Sigmoid colon (tissue), 7 donors: ENCODE measurements around the gene EPHB4. TPM values are rescaled to one million over a fixed set of nuclear protein-coding genes. Genes with fewer than 3 reads are reported as not detected.

Source experiments
- DNase-seq: peaks from one replicate; pipeline ENCODE4 v3.0.0-alpha.2; 2019
- H3K27ac ChIP-seq, 4 donors: fragments of 200-600 bp; sonication (generic); one replicate each; pipeline ENCODE4 v1.5.1; 2016 to 2019; ENCODE audit warnings: mild to moderate bottlenecking in 1 of 4
- H3K27me3 ChIP-seq, 3 donors: fragments of 200-600 bp; sonication (generic); one replicate each; pipeline ENCODE4 v1.5.1; 2019; ENCODE audit warnings: mild to moderate bottlenecking in 1 of 3
- H3K36me3 ChIP-seq, 4 donors: fragments of 200-600 bp; sonication (generic); one replicate each; pipeline ENCODE4 v1.5.1; 2016 to 2019
- H3K4me1 ChIP-seq, 4 donors: fragments of 200-600 bp; sonication (generic); one replicate each; pipeline ENCODE4 v1.5.1; 2017 to 2019
- H3K4me3 ChIP-seq, 4 donors: fragments of 200-600 bp; sonication (generic); one replicate each; pipeline ENCODE4 v1.5.1; 2017 to 2019; ENCODE audit warnings: mild to moderate bottlenecking in 2 of 4, moderate library complexity in 1 of 4
- H3K9me3 ChIP-seq, 4 donors: fragments of 200-600 bp in 3 of 4; sonication (generic) in 3 of 4; one replicate each; pipeline versions ENCODE4 v1.5.1 to v1.6.1; 2013 to 2019
- EP300 ChIP-seq, 4 donors: sonication (generic); formaldehyde crosslinking; IDR thresholded peaks; one replicate each; pipeline ENCODE4 v1.6.1; 2017; ENCODE audit warnings: antibody characterized with exemption in 4 of 4
- POLR2A ChIP-seq, 2 donors: fragments of 450-650 bp; IDR thresholded peaks; one replicate each; pipeline ENCODE4 v1.6.1; 2016; ENCODE audit warnings: antibody characterized with exemption in 2 of 2, mild to moderate bottlenecking in 2 of 2, moderate library complexity in 2 of 2
- POLR2AphosphoS5 ChIP-seq, 4 donors: sonication (generic); formaldehyde crosslinking; IDR thresholded peaks; one replicate each; pipeline ENCODE4 v1.6.1; 2017; ENCODE audit warnings: antibody characterized with exemption in 4 of 4
- WGBS, 2 donors: extraction: QIAGEN DNeasy Blood & Tissue Kit; methylation state at CpG; one replicate each; pipeline ENCODE4 v1.1.7; 2013; 5-methylcytosine and 5-hydroxymethylcytosine counted together
- intact Hi-C: fragments of 100-400 bp; cut with DNase I; formaldehyde crosslinking; loops from one replicate; pipeline ENCODE4 v1.15.1; 2023
- polyA plus RNA-seq, 3 donors: library from polyadenylated mRNA; stranded (reverse); fragments of 200-250 nt; gene quantifications; one replicate each; pipeline ENCODE4 v1.2.3, GENCODE V29; 2013
- small RNA-seq, 3 donors: library from RNA; depleted of rRNA; stranded (forward); fragments of <200 nt; gene quantifications; one replicate each; pipeline ENCODE3, GENCODE V24; 2016
- total RNA-seq, 4 donors: library from RNA; depleted of rRNA; stranded (reverse); fragments of >200 nt; gene quantifications; one replicate each; pipeline ENCODE4 v1.1.0, GENCODE V29; 2016
- TF ChIP-seq, protein P1 (sequence below), 4 experiments: fragments of 450-650 bp in 3 of 4; fragments of 200-600 bp in 1 of 4; IDR thresholded peaks; one replicate each; pipeline ENCODE4 v1.5.1; 2016 to 2019; ENCODE audit warnings: antibody characterized with exemption in 4 of 4, mild to moderate bottlenecking in 3 of 4, moderate library complexity in 2 of 4
- donor health status: healthy with polysubstance abuse.
- donor health status: Bipolar disorder and iron deficiency.
- donor health status: healthy.

Gene EPHB4
- total and polyA plus RNA-seq, 7 donors = 5.1 to 35.5 (median 27.3) TPM

DNA sequence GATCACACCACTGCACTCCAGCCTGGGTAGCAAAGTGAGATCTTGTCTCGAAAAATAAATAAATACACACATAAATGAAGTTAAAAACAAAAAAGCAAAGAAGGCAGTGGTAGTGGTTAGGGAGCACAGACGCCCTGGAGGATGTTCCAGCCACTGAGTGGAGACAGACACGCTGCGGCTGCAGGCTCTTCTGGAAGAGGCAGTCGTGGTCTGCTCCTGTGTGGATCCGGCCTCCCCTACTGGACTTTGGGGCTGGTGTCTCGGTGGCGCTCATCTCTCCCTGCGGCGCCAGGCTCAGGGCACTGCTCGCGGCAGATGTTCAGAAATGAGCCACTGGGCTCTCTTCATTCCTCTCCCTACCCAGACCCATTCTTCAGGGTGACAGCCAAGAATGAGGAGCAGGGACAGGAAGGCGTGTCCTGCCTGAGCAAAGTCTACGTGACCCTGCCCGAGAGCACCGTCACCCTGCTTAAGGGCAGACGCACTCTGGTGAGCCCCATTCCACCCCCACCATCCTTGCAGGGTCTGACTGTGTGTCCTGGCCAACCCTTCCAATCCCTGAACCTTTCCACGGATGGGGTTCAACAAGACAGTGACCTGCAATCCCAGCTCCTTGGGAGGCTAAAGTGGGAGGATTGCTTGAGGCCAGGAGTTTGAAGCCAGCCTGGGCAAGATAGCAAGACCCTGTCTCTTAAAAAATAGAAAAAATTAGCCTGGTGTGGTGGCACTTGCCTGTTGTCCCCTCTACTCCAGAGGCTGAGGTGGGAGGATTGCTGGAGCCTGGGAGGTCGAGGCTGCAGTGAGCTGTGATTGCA lies 67.8 kb downstream of the EPHB4 start:
- Histone ChIP-seq H3K36me3 (no peaks in the 10 kb centered on the region), H3K4me3 (no peak overlapping the region), H3K27me3 (peaks cover 0 to 5% (median 0%) of the 10 kb centered on the region in 3 donors), H3K4me1 (no peaks in the 10 kb centered on the region), H3K9me3 (no peaks in the 10 kb centered on the region), H3K27ac (no peak overlapping the region)
- intact Hi-C loops = no loop called here
- TF ChIP-seq POLR2AphosphoS5 (IDR thresholded peaks at IDR 0.05) = no peak
- TF ChIP-seq, protein P1, sequence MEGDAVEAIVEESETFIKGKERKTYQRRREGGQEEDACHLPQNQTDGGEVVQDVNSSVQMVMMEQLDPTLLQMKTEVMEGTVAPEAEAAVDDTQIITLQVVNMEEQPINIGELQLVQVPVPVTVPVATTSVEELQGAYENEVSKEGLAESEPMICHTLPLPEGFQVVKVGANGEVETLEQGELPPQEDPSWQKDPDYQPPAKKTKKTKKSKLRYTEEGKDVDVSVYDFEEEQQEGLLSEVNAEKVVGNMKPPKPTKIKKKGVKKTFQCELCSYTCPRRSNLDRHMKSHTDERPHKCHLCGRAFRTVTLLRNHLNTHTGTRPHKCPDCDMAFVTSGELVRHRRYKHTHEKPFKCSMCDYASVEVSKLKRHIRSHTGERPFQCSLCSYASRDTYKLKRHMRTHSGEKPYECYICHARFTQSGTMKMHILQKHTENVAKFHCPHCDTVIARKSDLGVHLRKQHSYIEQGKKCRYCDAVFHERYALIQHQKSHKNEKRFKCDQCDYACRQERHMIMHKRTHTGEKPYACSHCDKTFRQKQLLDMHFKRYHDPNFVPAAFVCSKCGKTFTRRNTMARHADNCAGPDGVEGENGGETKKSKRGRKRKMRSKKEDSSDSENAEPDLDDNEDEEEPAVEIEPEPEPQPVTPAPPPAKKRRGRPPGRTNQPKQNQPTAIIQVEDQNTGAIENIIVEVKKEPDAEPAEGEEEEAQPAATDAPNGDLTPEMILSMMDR (IDR thresholded peaks at IDR 0.05) = no peak
- TF ChIP-seq POLR2A (IDR thresholded peaks at IDR 0.05) = no peak
- no peak for TF ChIP-seq EP300 (IDR thresholded peaks at IDR 0.05)
- WGBS, 2 donors = 20 to 72% methylated on average over 19 of the region's 19 CpGs
- DNase-seq = no peak

DNA sequence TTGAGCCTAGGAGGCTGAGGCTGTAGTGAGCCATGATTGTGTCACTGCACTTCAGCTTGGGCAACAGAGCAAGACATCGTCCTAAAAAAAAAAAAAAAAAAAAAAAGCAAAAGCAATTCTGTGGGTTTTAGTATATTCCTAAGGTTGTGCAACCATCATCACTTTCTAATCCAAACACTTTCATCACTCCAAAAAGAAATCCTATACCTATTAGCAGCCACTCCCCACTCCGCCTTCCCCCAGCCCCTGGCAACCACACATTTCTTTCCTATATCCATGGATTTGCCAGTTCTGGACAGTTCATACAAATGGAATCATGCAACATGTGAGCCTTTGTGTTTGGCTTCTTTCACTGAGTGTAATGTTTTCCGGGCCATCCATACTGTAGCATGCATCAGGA lies 73.6 kb downstream of the EPHB4 start:
- WGBS, 2 donors = 84 to 90% methylated on average over 3 of the region's 3 CpGs
- H3K9me3 ChIP-seq = no peaks in the 10 kb centered on the region
- intact Hi-C loops = no loop called here
- H3K27me3 ChIP-seq = peaks cover 0 to 21% (median 0%) of the 10 kb centered on the region in 3 donors
- H3K4me3 ChIP-seq = no peak overlapping the region
- H3K27ac ChIP-seq = no peak overlapping the region
- TF ChIP-seq POLR2A (IDR thresholded peaks at IDR 0.05) (no peak), POLR2AphosphoS5 (IDR thresholded peaks at IDR 0.05) (no peak), EP300 (IDR thresholded peaks at IDR 0.05) (no peak)
- TF ChIP-seq, protein P1 (IDR thresholded peaks at IDR 0.05) = no peak
- no peaks in the 10 kb centered on the region for H3K36me3 ChIP-seq
- no peak for DNase-seq
- H3K4me1 ChIP-seq = no peaks in the 10 kb centered on the region

DNA sequence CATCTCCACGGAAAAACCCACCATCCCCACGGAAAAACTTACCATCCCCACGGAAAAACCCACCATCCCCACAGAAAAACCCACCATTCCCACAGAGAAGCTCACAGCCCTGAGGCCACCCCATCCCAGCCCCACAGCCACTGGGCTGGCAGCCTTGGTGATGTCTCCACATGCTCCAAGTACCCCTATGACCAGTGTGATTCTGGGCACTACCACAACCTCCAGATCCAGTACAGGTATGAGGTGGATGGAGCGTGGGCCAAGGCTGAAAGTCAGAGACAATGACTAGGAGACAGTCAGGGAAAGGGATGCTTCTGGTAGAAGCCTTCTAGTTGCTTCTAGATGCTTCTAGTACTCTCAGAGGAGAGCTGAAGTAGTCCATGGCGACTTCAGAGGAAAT lies 74.3 kb downstream of the EPHB4 start:
- TF ChIP-seq POLR2A (IDR thresholded peaks at IDR 0.05) = no peak
- no peak for TF ChIP-seq POLR2AphosphoS5 (IDR thresholded peaks at IDR 0.05)
- TF ChIP-seq EP300 (IDR thresholded peaks at IDR 0.05) = no peak
- TF ChIP-seq, protein P1 (IDR thresholded peaks at IDR 0.05) = no peak
- no peak overlapping the region for H3K4me3 ChIP-seq
- H3K9me3 ChIP-seq = no peaks in the 10 kb centered on the region
- no peak for DNase-seq
- no peaks in the 10 kb centered on the region for H3K4me1 ChIP-seq
- 82 to 85% methylated on average over 5 of the region's 5 CpGs for WGBS, 2 donors
- H3K27me3 ChIP-seq = peaks cover 0 to 27% (median 0%) of the 10 kb centered on the region in 3 donors
- no peak overlapping the region for H3K27ac ChIP-seq
- intact Hi-C loops = no loop called here
- H3K36me3 ChIP-seq = no peaks in the 10 kb centered on the region

Small RNA genes lying within 50 kb of the gene (small RNA-seq; reads per million reads assigned to genes)
- 0 reads per million in 3 donors for gene RN7SL750P

Other genes with a start within 250 kb of the EPHB4 start
- gene LRCH4, start 241.4 kb downstream of the EPHB4 start, total RNA-seq = 10 to 100 TPM; 28.9 to 74.5 (median 42.9) TPM
- gene LRCH4, start 241.4 kb downstream of the EPHB4 start, polyA plus RNA-seq = 10 to 100 TPM; 28.2 to 92.3 (median 40.7) TPM
- 1 to 10 TPM in 1 of 4 donors, under 1 TPM in 2, not detected in 1; 0.27 to 2.8 (median 0.71) TPM for gene FBXO24, start 241.2 kb downstream of the EPHB4 start, total RNA-seq
- 1 to 10 TPM in 1 of 3 donors, under 1 TPM in 2; 0.46 to 1.2 (median 0.95) TPM for gene FBXO24, start 241.2 kb downstream of the EPHB4 start, polyA plus RNA-seq
- 10 to 100 TPM; 14.3 to 76.4 (median 21.4) TPM for gene PCOLCE, start 225.2 kb downstream of the EPHB4 start, total RNA-seq
- 10 to 100 TPM in 2 of 3 donors, 1 to 10 TPM in 1; 2.3 to 36.7 (median 10.8) TPM for gene PCOLCE, start 225.2 kb downstream of the EPHB4 start, polyA plus RNA-seq
- gene MOSPD3, start 215.0 kb downstream of the EPHB4 start, total RNA-seq = 10 to 100 TPM in 3 of 4 donors, 1 to 10 TPM in 1; 8.0 to 16.4 (median 12.0) TPM
- 10 to 100 TPM; 18.0 to 19.2 (median 18.7) TPM for gene MOSPD3, start 215.0 kb downstream of the EPHB4 start, polyA plus RNA-seq
- under 1 TPM in 1 of 4 donors, not detected in 3; 0.71 TPM for gene TFR2, start 186.0 kb downstream of the EPHB4 start, total RNA-seq
- gene TFR2, start 186.0 kb downstream of the EPHB4 start, polyA plus RNA-seq = 1 to 10 TPM in 1 of 3 donors, not detected in 2; 2.2 TPM
- under 1 TPM in 2 of 4 donors, not detected in 2; 0.68 to 0.71 TPM for gene ACTL6B, start 171.1 kb downstream of the EPHB4 start, total RNA-seq
- under 1 TPM in 1 of 3 donors, not detected in 2; 0.58 TPM for gene ACTL6B, start 171.1 kb downstream of the EPHB4 start, polyA plus RNA-seq
- 100 to 1,000 TPM; 133 to 199 (median 163) TPM for gene GNB2, start 153.8 kb downstream of the EPHB4 start, total RNA-seq
- gene GNB2, start 153.8 kb downstream of the EPHB4 start, polyA plus RNA-seq = 100 to 1,000 TPM; 230 to 286 (median 236) TPM
- 10 to 100 TPM; 24.8 to 47.1 (median 26.6) TPM for gene GIGYF1, start 133.3 kb downstream of the EPHB4 start, total RNA-seq
- gene GIGYF1, start 133.3 kb downstream of the EPHB4 start, polyA plus RNA-seq = 10 to 100 TPM in 1 of 3 donors, 1 to 10 TPM in 2; 3.5 to 27.9 (median 4.8) TPM
- gene POP7, start 121.4 kb downstream of the EPHB4 start, total RNA-seq = 10 to 100 TPM; 20.5 to 39.5 (median 31.7) TPM
- gene POP7, start 121.4 kb downstream of the EPHB4 start, polyA plus RNA-seq = 10 to 100 TPM; 43.5 to 46.2 (median 44.4) TPM
- not detected for gene EPO, start 107.1 kb downstream of the EPHB4 start, total RNA-seq
- gene EPO, start 107.1 kb downstream of the EPHB4 start, polyA plus RNA-seq = not detected
- not detected for gene ZAN, start 93.9 kb downstream of the EPHB4 start, total RNA-seq
- not detected for gene ZAN, start 93.9 kb downstream of the EPHB4 start, polyA plus RNA-seq
- 10 to 100 TPM; 10.4 to 17.9 (median 14.8) TPM for gene SLC12A9, start 25.2 kb upstream of the EPHB4 start, total RNA-seq
- gene SLC12A9, start 25.2 kb upstream of the EPHB4 start, polyA plus RNA-seq = 10 to 100 TPM in 1 of 3 donors, 1 to 10 TPM in 2; 2.5 to 34.2 (median 4.2) TPM
- 10 to 100 TPM; 37.8 to 79.7 (median 51.1) TPM for gene TRIP6, start 39.9 kb upstream of the EPHB4 start, total RNA-seq
- gene TRIP6, start 39.9 kb upstream of the EPHB4 start, polyA plus RNA-seq = 10 to 100 TPM; 12.0 to 45.9 (median 18.0) TPM
- gene SRRT, start 47.6 kb upstream of the EPHB4 start, total RNA-seq = 10 to 100 TPM; 42.1 to 64.3 (median 51.4) TPM
- gene SRRT, start 47.6 kb upstream of the EPHB4 start, polyA plus RNA-seq = 100 to 1,000 TPM in 1 of 3 donors, 10 to 100 TPM in 2; 31.8 to 106 (median 38.6) TPM
- 1 to 10 TPM; 2.4 to 7.1 (median 3.1) TPM for gene UFSP1, start 62.2 kb upstream of the EPHB4 start, total RNA-seq
- gene UFSP1, start 62.2 kb upstream of the EPHB4 start, polyA plus RNA-seq = 1 to 10 TPM; 1.8 to 5.3 (median 1.8) TPM
- 1 to 10 TPM; 3.0 to 8.9 (median 6.5) TPM for gene ACHE, start 68.4 kb upstream of the EPHB4 start, total RNA-seq
- 10 to 100 TPM in 1 of 3 donors, 1 to 10 TPM in 2; 3.6 to 20.6 (median 5.5) TPM for gene ACHE, start 68.4 kb upstream of the EPHB4 start, polyA plus RNA-seq
- 1 to 10 TPM in 1 of 4 donors, under 1 TPM in 1, not detected in 2; 0.71 to 3.0 TPM for gene MUC3A, start 122.0 kb upstream of the EPHB4 start, total RNA-seq
- gene MUC3A, start 122.0 kb upstream of the EPHB4 start, polyA plus RNA-seq = 10 to 100 TPM; 60.4 to 78.8 (median 73.9) TPM
- 1 to 10 TPM in 3 of 4 donors, under 1 TPM in 1; 0.14 to 8.6 (median 1.7) TPM for gene MUC12, start 142.0 kb upstream of the EPHB4 start, total RNA-seq
- 100 to 1,000 TPM in 2 of 3 donors, 10 to 100 TPM in 1; 64.3 to 553 (median 136) TPM for gene MUC12, start 142.0 kb upstream of the EPHB4 start, polyA plus RNA-seq
- gene MUC17, start 192.6 kb upstream of the EPHB4 start, total RNA-seq = under 1 TPM in 2 of 4 donors, not detected in 2; under 0.01 to 0.83 TPM
- 1 to 10 TPM; 1.2 to 5.4 (median 5.1) TPM for gene MUC17, start 192.6 kb upstream of the EPHB4 start, polyA plus RNA-seq